D341Med (cell line): Measurements from ENCODE around the gene LIMK1.
"Not testable (repeated sequence)": the region's sequence is repeated elsewhere in the genome, so short reads cannot be mapped to it uniquely, and the experiment has no call there.

Source experiments
- DNase-seq: peaks from one replicate; pipeline ENCODE4 v3.0.0; 2012; ENCODE audit warnings: low spot score

Gene LIMK1

GRCh38 chr7:74083117-74083876 is at the start of gene LIMK1:
LIMK1 (plus strand) TSS chr7:74083804; CDS start chr7:74083991, 187 bp downstream.
- DNase-seq: peak; percentile 100

DNA sequence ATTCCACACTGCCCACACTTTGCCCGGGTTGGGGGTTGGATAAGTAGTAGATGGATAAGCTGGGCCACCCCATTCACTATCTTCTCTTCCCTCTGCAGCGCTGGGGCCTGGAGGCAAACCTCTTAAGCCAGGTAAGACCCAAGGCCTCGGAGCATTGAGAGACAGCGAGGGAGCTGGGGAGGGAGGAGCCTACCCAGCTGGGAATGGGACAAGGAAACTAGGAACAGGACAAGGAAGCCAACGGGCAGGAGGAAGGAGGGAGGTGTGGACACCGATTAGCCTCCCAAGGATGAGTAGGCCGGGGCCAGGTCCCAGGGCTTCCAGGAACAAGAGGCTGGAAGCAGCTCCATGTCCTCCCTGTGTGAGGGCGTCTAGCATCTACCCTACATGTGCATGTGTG is 46.0 kb upstream of the LIMK1 start:
- no peak for DNase-seq

- DNase-seq: no peak
Measured at GRCh38 chr7:74038194-74038961, 45.2 kb upstream of the LIMK1 start.

- DNase-seq: no peak
Measured at GRCh38 chr7:74039337-74039736, 44.3 kb upstream of the LIMK1 start.

GRCh38 chr7:74040101-74040790 is 43.4 kb upstream of the LIMK1 start:
- DNase-seq: no peak

DNA sequence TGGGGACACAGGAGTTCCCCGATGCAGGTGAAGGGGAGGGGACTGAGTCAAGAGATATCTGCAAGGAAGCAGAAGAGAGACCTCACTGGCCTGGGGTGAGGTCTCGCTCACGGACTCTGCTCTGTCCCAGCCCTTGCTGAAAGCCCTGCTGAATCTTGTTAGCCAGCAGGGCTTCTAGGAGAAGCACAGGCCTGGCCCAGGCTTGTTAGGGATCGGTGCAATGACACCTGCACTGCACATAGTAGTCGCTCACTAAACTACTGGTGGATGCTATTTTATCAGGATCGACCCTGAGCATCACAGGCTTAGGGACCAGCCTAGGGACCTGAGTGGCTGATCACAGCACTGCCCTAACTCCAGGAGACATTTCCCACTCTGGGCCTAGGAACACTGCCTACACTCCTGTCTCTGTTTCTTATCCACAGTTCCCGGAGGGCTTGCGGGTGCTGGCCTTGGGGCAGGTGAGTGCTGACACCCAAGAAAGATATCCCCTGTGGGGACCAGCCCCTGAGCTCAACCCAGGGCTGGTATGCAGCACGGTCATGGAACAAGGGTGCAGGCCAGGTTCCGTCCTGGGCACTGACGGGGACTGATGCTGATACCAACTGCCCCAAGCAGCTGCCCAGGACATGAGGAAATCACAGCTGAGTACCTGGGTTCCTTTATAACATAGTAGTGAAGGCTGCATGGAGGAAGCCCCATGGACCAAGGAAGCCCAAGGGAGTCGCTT is 42.6 kb upstream of the LIMK1 start:
- no peak for DNase-seq

GRCh38 chr7:74042746-74043522 is 40.7 kb upstream of the LIMK1 start:
- DNase-seq: no peak

GRCh38 chr7:74043523-74043951 is 40.1 kb upstream of the LIMK1 start:
- DNase-seq: no peak

- DNase-seq: no peak
Measured at GRCh38 chr7:74044366-74045350, 38.9 kb upstream of the LIMK1 start.

GRCh38 chr7:74046581-74046980 is 37.0 kb upstream of the LIMK1 start:
- not testable (repeated sequence) for DNase-seq

- no peak for DNase-seq
Measured at GRCh38 chr7:74047804-74048380, 35.7 kb upstream of the LIMK1 start.

GRCh38 chr7:74048999-74049599 is 34.5 kb upstream of the LIMK1 start:
- no peak for DNase-seq

DNA sequence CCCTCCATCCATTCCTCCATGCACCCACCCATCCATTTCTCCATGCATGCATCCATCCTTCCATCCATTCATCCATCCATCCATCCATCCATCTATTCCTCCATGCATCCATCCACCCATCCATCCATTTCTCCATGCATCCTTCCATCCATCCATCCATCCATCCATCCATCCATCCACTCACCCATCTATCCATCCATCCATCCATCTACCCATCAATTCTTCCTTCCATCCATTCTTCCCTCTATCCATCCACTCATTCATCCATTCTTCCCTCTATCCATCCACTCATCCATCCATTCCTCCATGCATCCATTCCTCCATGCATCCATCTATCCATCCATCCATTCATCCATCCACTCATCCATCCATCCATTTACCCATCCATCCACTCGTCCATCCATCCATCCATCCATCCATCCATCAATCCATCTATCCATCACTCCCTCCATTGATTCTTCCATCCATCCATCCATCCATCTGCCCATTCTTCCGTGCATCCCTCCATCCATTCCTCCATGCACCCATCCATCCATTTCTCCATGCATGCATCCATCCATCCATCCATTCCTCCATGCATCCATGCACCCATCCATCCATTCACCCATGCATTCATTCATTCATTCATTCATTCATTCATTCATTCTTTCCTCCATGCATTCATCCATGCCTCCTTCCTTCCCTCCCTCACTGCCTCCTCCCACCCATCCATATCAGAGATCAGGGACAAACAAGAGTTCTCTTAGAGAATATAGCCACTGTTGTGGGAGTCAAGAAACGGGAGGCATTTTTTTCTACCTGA is 33.4 kb upstream of the LIMK1 start:
- no peak for DNase-seq

DNA sequence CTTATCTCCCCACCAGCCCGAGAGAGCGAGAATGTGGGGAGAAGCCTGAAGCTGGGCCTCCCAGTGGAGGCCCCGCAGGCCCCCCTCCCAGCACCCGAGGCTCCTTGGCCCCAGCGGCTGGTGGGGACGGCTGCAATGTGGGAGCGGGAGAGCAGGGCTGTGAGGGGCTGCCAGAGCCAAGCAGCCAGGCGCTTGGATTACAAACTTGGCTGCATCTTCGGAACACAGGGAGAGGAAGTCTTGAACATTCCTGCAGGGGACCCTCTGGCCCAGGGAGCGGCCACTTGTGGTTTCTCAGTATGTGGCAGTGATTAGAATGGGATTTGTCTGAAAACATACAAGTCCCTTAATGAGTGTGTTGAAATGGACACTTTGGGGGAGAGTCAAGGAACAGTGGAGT is 32.4 kb upstream of the LIMK1 start:
- DNase-seq: no peak

- no peak for DNase-seq
Measured at GRCh38 chr7:74051629-74052410, 31.8 kb upstream of the LIMK1 start.

DNA sequence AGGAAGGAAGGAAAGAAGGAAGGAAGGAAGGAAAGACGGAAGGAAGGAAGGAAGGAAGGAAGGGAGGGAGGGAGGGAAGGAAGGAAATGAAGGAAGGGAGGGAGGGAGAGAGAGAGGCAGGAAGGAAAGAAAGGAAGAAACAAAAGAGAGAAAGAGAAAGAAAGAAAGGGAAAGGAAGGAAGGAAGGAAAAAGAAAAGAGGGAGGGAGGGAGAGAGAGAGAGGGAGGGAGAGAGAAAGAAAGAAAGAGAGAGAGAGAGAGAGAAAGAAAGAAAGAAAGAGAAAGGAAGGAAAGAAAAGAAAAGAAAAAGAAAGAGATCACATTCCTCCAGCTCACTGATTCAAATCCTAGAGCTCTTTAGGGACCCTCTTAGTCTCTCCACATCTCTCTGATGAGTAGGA is 31.0 kb upstream of the LIMK1 start:
- DNase-seq: no peak

DNA sequence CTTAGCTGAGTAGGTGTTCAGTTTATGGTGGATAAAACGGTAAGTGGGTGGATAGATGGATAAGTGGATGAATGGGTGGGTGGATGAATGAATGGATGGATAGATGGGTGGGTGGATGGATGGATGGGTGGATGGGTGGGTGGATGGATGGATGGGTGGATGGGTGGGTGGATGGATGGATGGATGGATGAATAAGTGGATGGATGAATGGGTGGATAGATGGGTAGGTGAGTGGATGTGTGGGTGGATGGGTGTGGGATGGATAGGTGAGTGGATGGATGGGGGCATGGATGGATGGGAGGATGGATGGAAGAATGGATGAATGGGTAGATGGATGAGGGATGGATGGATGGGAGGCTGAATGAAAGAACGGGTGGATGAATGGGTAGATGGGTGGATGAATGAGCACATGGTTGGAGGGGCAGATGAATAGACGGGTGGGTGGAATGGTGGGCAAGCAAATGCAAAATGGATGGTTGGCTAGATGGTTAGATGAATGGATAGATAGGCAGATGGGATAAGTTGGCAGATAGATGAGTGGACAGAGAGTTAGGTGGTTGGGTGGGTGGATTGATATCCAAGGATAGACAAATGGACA is 29.9 kb upstream of the LIMK1 start:
- no peak for DNase-seq
